GM12878 (cell line): ENCODE data around the gene ITCH. TPM values are rescaled to one million over a fixed set of nuclear protein-coding genes. Genes with fewer than 3 reads are reported as not detected.

ENCODE experiments used
- ATAC-seq: fragments of 200-7000 bp; cut with Tn5 transposase; 3 replicates; pipeline ENCODE4 v1.9.1; 2020; ENCODE audit warnings: mild to moderate bottlenecking, moderate library complexity
- BruUV-seq: library from RNA; stranded (reverse); fragments of 400-500 nt; replicated peaks from 2 replicates; lab custom pipeline; 2021; lab: Mats Ljungman, UMichigan
- CTCF ChIA-PET: fragments of 300-600 bp; sonication (Branson Sonifier 250); formaldehyde crosslinking; extraction: SDS; loops from one replicate; lab custom pipeline; 2021; ENCODE audit warnings: inconsistent platforms; lab: Yijun Ruan, JAX
- POLR2A ChIA-PET: fragments of 350-600 bp; formaldehyde crosslinking; extraction: SDS; loops from one replicate; lab custom pipeline; 2021; ENCODE audit warnings: inconsistent platforms; lab: Charles Lee
- RAD21 ChIA-PET: fragments of 300-600 bp; sonication (Branson Sonifier 250); formaldehyde crosslinking; loops from one replicate; lab custom pipeline; 2023; ENCODE audit warnings: antibody characterized with exemption; ENCODE audit not compliant: unreplicated experiment; lab: Charles Lee
- SMC1A ChIA-PET: fragments of 300-600 bp; sonication (Branson Sonifier 250); formaldehyde crosslinking; loops from one replicate; lab custom pipeline; 2023; ENCODE audit not compliant: unreplicated experiment, uncharacterized antibody; lab: Charles Lee
- DNase-seq: peaks from one replicate; pipeline ENCODE4 v3.0.0-alpha.2; 2011; ENCODE audit warnings: low read depth, low spot score
- FAIRE-seq: peaks from 3 replicates; lab custom pipeline; 2011; peaks lifted over from hg19 to GRCh38; lab: Jason Lieb, UNC
- H2AFZ ChIP-seq: 2 replicates; pipeline ENCODE4 v1.6.0; 2011; ENCODE audit warnings: low read depth, low read length, control low read depth; ENCODE audit not compliant: control insufficient read depth
- H3K27ac ChIP-seq: 2 replicates; pipeline ENCODE4 v1.5.1; 2011; ENCODE audit warnings: control low read depth; ENCODE audit not compliant: control insufficient read depth, insufficient read depth
- H3K27me3 ChIP-seq, 2 experiments: replicated peaks in 1 of 2; 2 replicates each; pipeline versions ENCODE4 v1.6.0 to v1.6.1; 2011; ENCODE audit warnings: low read length in 1 of 2; ENCODE audit not compliant: control insufficient read depth in 2 of 2, insufficient read depth in 2 of 2
- H3K36me3 ChIP-seq, 2 experiments: 2 replicates each; pipeline ENCODE4 v1.5.1; 2011; ENCODE audit warnings: low read length in 1 of 2; ENCODE audit not compliant: control insufficient read depth in 2 of 2, insufficient read depth in 2 of 2
- H3K4me1 ChIP-seq: 2 replicates; pipeline ENCODE4 v1.6.1; 2011; ENCODE audit warnings: mild to moderate bottlenecking, low read length, moderate library complexity, mixed read lengths; ENCODE audit not compliant: control insufficient read depth, insufficient read depth
- H3K4me2 ChIP-seq: 2 replicates; pipeline ENCODE4 v1.6.0; 2011; ENCODE audit warnings: control low read depth; ENCODE audit not compliant: control insufficient read depth, insufficient read depth
- H3K4me3 ChIP-seq: fragments of 200-600 bp; sonication (generic); 2 replicates; pipeline ENCODE4 v1.5.1; 2016
- H3K79me2 ChIP-seq: 2 replicates; pipeline ENCODE4 v1.6.0; 2011; ENCODE audit warnings: low read length; ENCODE audit not compliant: control insufficient read depth, insufficient read depth
- H3K9ac ChIP-seq: 2 replicates; pipeline ENCODE4 v1.8.0; 2011; ENCODE audit warnings: low read length, control low read depth, mixed read lengths; ENCODE audit not compliant: control insufficient read depth, insufficient read depth
- H3K9me3 ChIP-seq: replicated peaks from 3 replicates; pipeline ENCODE4 v1.5.1; 2011; ENCODE audit warnings: mild to moderate bottlenecking, low read length; ENCODE audit not compliant: control insufficient read depth, insufficient read depth
- H4K20me1 ChIP-seq: 2 replicates; pipeline ENCODE4 v1.6.0; 2011; ENCODE audit not compliant: control insufficient read depth, insufficient read depth
- ATF7 ChIP-seq: fragments of 450-650 bp; IDR thresholded peaks from 2 replicates; pipeline ENCODE4 v1.6.1; 2016; ENCODE audit warnings: low read depth, mild to moderate bottlenecking
- GATAD2B ChIP-seq: fragments of 450-650 bp; conservative IDR thresholded peaks from 2 replicates; pipeline ENCODE4 v1.6.1; 2017; ENCODE audit warnings: low read depth, mild to moderate bottlenecking, moderate library complexity
- HDAC6 ChIP-seq: fragments of 200-600 bp; sonication (generic); IDR thresholded peaks from one replicate; pipeline ENCODE4 v1.8.0; 2017; ENCODE audit warnings: antibody characterized with exemption; ENCODE audit not compliant: unreplicated experiment
- IKZF1 ChIP-seq: fragments of 450-650 bp; conservative IDR thresholded peaks from 2 replicates; pipeline ENCODE4 v1.6.1; 2017; ENCODE audit warnings: antibody characterized with exemption, mild to moderate bottlenecking
- IKZF2 ChIP-seq, 2 experiments: fragments of 450-650 bp; IDR thresholded peaks; 2 replicates each; pipeline ENCODE4 v1.6.1; 2017; ENCODE audit warnings: mild to moderate bottlenecking in 2 of 2, moderate library complexity in 2 of 2
- TARDBP ChIP-seq: IDR thresholded peaks from 2 replicates; pipeline ENCODE4 v1.6.1; 2016; ENCODE audit warnings: borderline replicate concordance
- WGBS: methylation state at CpG from one replicate; pipeline ENCODE4 v1.1.6; 2016; ENCODE audit warnings: low lambda C conversion rate; ENCODE audit not compliant: insufficient replicate concordance, insufficient coverage; ENCODE audit errors: missing lambda C conversion rate; 5-methylcytosine and 5-hydroxymethylcytosine counted together
- in situ Hi-C: fragments of 300-500 bp; cut with MboI; formaldehyde crosslinking; loops from 9 replicates; pipeline ENCODE4 v1.14.3; 2018; ENCODE audit warnings: mixed read lengths
- intact Hi-C: fragments of 100-400 bp; cut with micrococcal nuclease; formaldehyde crosslinking; loops from one replicate; pipeline ENCODE4 v1.14.2; 2022; ENCODE audit not compliant: unreplicated experiment
- polyA plus RNA-seq, 11 experiments: library from polyadenylated mRNA; depleted of rRNA in 4 of 11; unstranded in 6 of 11; stranded (reverse) in 5 of 11; fragments of >200 nt; fragmentation: Nextera tagmentation in 4 of 11; fragmentation: Illumina TruSeq in 1 of 11; extraction: Ambion mirVana in 4 of 11; extraction: Trizol in 1 of 11; gene quantifications; 1 replicate in 1 of 11; 2 replicates in 10 of 11; pipeline versions ENCODE4 v1.2.1 to v1.2.3, GENCODE V29; 2011 to 2016; ENCODE audit warnings: inconsistent platforms in 2 of 11, missing spikeins in 2 of 11, low read depth in 1 of 11
- total RNA-seq, 4 experiments: library from RNA; depleted of rRNA in 3 of 4; stranded (reverse); fragments of >200 nt in 3 of 4; fragmentation: Illumina TruSeq in 1 of 4; extraction: Trizol in 1 of 4; gene quantifications; 2 replicates each; pipeline versions ENCODE4 v1.2.1 to v1.2.3, GENCODE V29; 2013 to 2021
- TF ChIP-seq, protein P1 (sequence below): fragments of 450-650 bp; IDR thresholded peaks from 2 replicates; pipeline ENCODE4 v1.6.1; 2017; ENCODE audit warnings: mild to moderate bottlenecking, moderate library complexity
- TF ChIP-seq, protein P2 (sequence below): fragments of 150-350 bp; IDR thresholded peaks from 2 replicates; pipeline ENCODE4 v1.6.1; 2016; ENCODE audit warnings: low read depth, low read length
- TF ChIP-seq, protein P3 (sequence below): fragments of 450-650 bp; IDR thresholded peaks from 2 replicates; pipeline ENCODE4 v1.6.1; 2016; ENCODE audit warnings: mild to moderate bottlenecking
- TF ChIP-seq, protein P4 (sequence below): IDR thresholded peaks from 2 replicates; pipeline ENCODE4 v1.6.1; 2011; ENCODE audit warnings: low read depth, mild to moderate bottlenecking, low read length, moderate library complexity, borderline replicate concordance; ENCODE audit errors: extremely low read depth
- TF ChIP-seq, protein P5 (sequence below): IDR thresholded peaks from 2 replicates; pipeline ENCODE4 v1.6.1; 2011; ENCODE audit warnings: low read depth, low read length, improper control_type of control experiment, borderline replicate concordance

ITCH gene
- total and polyA plus RNA-seq, 10 of the 15 experiments (the other 5 are each of a cell fraction or from before 2014, with no cell fraction given), result 7.5 to 46.1 (median 21.5) TPM

DNA sequence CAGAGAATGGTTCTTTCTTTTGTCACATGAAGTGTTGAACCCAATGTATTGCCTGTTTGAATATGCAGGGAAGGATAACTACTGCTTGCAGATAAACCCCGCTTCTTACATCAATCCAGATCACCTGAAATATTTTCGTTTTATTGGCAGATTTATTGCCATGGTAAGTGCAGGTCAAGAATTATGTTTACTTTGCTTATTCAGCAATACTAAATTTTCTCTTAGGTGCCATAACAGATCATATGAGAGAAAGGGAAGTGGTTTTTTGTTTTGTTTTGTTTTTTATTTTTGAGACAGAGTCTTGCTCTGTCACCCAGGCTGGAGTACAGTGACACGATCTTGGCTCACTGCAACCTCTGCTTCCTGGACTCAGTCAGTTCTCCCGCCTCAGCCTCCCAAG is 116.6 kb downstream of the ITCH start:
- no peaks in the 10 kb centered on the region for H3K27me3 ChIP-seq
- no peak for ATAC-seq
- H3K9ac ChIP-seq, result no peak overlapping the region
- no TSS peak for BruUV-seq
- 80% methylated on average over 4 of the region's 4 CpGs for WGBS
- FAIRE-seq, result no peak
- no peaks in the 10 kb centered on the region for H4K20me1 ChIP-seq
- H3K4me1 ChIP-seq, result peaks cover 8% of the 10 kb centered on the region
- H3K27ac ChIP-seq, result no peak overlapping the region
- no peaks in the 10 kb centered on the region for H3K79me2 ChIP-seq
- POLR2A ChIA-PET, result no interaction called here
- in situ Hi-C loops (no loop called here), intact Hi-C loops (loop anchor here (5.0 kb wide), 1 partner anchor 38 kb away; the partner anchor contains the start of gene DYNLRB1)
- RAD21 ChIA-PET, result no interaction called here
- no peak overlapping the region for H3K4me3 ChIP-seq
- DNase-seq, result no peak
- H2AFZ ChIP-seq, result no peak overlapping the region
- H3K9me3 ChIP-seq, result no peaks in the 10 kb centered on the region; the same call in 2 of the 3 replicates
- CTCF ChIA-PET, result interaction anchor here (2.0 kb wide), 1 partner anchor 167 kb away, joined by 7 read pairs; no protein-coding TSS in a partner anchor
- SMC1A ChIA-PET, result no interaction called here
- H3K4me2 ChIP-seq, result no peak overlapping the region
- peaks cover 0 to 17% of the 10 kb centered on the region in 2 experiments; a peak in 3 of 4 replicates for H3K36me3 ChIP-seq
- TF ChIP-seq, protein P1, sequence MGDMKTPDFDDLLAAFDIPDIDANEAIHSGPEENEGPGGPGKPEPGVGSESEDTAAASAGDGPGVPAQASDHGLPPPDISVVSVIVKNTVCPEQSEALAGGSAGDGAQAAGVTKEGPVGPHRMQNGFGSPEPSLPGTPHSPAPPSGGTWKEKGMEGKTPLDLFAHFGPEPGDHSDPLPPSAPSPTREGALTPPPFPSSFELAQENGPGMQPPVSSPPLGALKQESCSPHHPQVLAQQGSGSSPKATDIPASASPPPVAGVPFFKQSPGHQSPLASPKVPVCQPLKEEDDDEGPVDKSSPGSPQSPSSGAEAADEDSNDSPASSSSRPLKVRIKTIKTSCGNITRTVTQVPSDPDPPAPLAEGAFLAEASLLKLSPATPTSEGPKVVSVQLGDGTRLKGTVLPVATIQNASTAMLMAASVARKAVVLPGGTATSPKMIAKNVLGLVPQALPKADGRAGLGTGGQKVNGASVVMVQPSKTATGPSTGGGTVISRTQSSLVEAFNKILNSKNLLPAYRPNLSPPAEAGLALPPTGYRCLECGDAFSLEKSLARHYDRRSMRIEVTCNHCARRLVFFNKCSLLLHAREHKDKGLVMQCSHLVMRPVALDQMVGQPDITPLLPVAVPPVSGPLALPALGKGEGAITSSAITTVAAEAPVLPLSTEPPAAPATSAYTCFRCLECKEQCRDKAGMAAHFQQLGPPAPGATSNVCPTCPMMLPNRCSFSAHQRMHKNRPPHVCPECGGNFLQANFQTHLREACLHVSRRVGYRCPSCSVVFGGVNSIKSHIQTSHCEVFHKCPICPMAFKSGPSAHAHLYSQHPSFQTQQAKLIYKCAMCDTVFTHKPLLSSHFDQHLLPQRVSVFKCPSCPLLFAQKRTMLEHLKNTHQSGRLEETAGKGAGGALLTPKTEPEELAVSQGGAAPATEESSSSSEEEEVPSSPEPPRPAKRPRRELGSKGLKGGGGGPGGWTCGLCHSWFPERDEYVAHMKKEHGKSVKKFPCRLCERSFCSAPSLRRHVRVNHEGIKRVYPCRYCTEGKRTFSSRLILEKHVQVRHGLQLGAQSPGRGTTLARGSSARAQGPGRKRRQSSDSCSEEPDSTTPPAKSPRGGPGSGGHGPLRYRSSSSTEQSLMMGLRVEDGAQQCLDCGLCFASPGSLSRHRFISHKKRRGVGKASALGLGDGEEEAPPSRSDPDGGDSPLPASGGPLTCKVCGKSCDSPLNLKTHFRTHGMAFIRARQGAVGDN, result no peak
- TF ChIP-seq, protein P2, sequence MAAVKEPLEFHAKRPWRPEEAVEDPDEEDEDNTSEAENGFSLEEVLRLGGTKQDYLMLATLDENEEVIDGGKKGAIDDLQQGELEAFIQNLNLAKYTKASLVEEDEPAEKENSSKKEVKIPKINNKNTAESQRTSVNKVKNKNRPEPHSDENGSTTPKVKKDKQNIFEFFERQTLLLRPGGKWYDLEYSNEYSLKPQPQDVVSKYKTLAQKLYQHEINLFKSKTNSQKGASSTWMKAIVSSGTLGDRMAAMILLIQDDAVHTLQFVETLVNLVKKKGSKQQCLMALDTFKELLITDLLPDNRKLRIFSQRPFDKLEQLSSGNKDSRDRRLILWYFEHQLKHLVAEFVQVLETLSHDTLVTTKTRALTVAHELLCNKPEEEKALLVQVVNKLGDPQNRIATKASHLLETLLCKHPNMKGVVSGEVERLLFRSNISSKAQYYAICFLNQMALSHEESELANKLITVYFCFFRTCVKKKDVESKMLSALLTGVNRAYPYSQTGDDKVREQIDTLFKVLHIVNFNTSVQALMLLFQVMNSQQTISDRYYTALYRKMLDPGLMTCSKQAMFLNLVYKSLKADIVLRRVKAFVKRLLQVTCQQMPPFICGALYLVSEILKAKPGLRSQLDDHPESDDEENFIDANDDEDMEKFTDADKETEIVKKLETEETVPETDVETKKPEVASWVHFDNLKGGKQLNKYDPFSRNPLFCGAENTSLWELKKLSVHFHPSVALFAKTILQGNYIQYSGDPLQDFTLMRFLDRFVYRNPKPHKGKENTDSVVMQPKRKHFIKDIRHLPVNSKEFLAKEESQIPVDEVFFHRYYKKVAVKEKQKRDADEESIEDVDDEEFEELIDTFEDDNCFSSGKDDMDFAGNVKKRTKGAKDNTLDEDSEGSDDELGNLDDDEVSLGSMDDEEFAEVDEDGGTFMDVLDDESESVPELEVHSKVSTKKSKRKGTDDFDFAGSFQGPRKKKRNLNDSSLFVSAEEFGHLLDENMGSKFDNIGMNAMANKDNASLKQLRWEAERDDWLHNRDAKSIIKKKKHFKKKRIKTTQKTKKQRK, result no peak
- TF ChIP-seq, protein P3, sequence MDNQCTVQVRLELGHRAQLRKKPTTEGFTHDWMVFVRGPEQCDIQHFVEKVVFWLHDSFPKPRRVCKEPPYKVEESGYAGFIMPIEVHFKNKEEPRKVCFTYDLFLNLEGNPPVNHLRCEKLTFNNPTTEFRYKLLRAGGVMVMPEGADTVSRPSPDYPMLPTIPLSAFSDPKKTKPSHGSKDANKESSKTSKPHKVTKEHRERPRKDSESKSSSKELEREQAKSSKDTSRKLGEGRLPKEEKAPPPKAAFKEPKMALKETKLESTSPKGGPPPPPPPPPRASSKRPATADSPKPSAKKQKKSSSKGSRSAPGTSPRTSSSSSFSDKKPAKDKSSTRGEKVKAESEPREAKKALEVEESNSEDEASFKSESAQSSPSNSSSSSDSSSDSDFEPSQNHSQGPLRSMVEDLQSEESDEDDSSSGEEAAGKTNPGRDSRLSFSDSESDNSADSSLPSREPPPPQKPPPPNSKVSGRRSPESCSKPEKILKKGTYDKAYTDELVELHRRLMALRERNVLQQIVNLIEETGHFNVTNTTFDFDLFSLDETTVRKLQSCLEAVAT, result no peak
- TF ChIP-seq, protein P4, sequence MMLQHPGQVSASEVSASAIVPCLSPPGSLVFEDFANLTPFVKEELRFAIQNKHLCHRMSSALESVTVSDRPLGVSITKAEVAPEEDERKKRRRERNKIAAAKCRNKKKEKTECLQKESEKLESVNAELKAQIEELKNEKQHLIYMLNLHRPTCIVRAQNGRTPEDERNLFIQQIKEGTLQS, result no peak
- no peak for TF ChIP-seq IKZF1
- no peak for TF ChIP-seq GATAD2B
- TF ChIP-seq HDAC6, result no peak
- TF ChIP-seq, protein P5, sequence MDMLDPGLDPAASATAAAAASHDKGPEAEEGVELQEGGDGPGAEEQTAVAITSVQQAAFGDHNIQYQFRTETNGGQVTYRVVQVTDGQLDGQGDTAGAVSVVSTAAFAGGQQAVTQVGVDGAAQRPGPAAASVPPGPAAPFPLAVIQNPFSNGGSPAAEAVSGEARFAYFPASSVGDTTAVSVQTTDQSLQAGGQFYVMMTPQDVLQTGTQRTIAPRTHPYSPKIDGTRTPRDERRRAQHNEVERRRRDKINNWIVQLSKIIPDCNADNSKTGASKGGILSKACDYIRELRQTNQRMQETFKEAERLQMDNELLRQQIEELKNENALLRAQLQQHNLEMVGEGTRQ, result no peak
- no peak for TF ChIP-seq TARDBP
- no peak for TF ChIP-seq IKZF2 (IDR thresholded peaks at IDR 0.05)
- no peak for TF ChIP-seq ATF7
